HPDE6-E6E7 (cell line): ENCODE measurements around the gene SRCAP.

Experiments used
- DNase-seq: peaks from one replicate; pipeline ENCODE4 v3.0.0; 2011; ENCODE audit warnings: missing footprints; ENCODE audit errors: extremely low spot score

SRCAP gene

DNA sequence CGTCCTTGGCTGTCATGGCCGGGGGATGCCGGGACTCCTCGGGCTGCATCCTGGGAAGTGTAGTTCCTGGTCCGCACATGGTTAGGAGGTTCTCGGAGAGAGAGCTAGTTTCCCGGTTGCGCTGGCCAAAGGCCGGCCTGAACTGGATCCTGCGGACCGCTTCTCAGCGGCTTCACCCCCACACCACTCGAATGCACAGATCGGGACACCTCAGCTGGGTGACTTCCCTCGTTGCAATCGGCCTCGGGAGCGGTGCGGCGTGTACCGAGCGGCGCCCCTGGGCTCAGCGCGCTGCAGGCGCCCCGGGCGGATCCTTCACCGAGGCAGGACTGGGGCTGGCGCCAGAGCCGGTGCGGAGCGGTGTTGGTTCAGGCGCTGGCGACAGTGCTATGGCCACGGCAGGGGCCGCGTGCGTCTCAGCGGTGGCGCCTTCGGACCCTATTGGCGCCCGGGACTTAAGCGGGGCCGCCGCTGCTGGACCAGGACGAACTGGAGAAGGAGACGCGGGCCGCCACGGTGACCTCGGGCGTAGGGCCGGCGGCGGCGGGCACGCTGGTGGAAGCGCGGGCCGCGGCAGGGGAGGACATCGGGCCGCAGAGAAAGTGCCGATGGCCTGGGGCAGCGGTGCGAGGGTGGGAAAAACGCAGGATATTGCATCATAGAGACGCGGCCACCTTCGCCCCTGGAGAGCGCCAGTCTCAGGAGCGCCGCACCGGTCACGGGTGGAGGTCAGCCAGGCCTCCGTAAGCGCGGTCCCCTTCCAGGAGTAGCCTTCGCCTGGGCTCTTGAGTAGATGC is 76.6 kb downstream of the SRCAP start:
- DNase-seq = peak; percentile 91

DNA sequence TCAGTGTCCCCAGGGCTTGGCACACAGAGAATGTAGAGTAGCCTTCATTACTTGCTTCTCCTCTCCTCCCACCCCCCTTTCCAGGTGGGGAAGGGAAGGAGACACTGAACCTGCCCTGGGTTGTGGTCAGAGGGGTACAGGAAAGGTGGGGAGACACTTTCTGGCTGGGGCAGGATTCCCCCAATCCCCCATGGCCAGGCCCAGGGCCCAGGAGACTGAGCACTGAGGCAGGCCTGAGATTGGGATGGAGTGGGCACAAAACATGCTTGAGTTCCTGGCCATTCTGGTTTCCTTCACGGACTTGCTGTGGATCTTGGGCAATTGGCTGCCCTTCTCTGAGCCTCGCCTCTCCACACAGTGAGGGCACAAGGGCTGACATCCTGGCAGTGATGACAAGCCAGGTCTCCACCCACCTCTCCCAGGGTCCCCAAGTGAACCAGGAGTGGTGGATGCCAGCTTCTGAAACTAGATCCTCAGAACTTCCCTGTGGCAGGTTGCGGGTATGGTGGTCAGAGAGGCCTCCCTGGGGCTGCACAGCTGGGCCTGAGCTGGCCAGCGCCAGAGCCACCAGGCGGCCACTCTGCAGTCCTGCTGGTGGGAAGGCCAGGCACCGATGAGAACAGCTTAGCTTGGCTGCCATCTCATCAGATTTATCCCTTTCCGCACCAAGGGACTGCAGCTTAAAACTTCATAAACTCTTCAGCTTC is 78.8 kb downstream of the SRCAP start:
- DNase-seq = no peak

DNA sequence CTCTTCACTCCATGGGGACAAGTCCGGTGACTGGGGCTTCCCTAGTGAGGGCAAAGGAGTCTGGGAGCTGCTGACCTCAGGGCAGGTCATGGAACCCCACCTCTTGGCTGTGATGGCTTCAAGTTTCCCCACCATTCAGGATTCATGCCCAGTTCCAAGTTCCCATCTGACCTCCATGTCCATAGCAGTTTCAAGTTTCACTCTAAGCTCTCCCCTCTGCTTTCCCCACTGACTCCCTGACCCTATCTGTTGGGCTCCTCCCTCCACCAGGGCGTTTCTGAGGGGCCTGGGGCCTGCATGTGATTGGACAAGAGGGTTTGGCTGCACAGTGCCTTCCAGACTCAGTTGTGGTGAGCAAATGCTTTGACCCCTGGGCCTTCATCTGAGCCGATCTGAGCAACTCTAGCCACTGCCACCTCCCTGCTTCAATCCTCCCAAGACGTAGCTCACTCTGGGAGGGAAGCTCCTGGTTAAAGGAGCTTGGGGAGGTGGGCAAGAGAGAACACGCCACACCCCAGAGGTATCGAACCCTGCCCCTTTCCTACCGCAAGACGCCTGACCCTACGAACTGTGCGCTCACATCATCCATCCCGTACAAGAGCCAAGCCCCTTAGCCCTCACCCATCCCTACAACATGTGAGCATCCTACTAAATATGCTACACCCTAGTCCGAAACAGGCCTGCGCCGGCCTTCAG is 79.7 kb downstream of the SRCAP start:
- no peak for DNase-seq

DNA sequence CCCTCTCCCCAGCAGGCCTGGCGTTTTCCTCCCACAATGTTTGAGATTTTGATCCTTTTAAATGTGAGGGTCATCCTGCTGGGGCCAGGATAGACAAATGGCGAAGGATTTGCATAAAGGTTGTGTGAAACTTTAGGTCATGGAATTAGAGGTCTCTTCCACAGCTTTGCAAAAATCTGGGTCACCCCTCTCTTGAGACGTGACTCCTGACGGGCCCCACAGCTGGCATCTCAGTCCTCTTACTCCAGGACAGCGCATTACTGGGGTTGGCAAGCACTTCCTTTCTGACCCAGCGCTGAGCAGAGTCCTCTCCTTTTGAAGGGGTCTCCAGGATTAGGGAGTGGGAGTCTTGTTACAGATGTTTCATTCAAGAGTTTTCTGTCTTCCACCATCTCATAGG is 80.6 kb downstream of the SRCAP start:
- no peak for DNase-seq

DNA sequence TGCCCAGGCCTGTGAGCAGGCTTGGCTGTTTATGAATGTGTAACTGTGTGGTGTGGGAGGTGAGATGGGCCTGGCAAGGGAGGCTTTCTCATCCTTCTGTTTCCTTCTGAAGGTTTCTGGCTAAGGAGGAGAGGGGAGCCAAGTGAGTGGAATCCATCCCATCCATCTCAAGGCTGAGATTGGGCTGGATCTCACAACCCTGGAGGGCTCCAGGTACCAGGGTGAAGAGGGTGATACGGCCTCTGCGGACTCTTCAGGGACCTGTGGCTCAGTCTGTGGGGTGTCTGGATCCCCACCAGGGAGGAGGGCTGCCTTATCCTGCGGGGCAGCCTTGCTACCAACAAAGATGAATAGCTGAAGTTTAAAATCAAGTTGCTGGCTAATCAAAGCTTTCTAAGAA is 81.0 kb downstream of the SRCAP start:
- DNase-seq = no peak

DNA sequence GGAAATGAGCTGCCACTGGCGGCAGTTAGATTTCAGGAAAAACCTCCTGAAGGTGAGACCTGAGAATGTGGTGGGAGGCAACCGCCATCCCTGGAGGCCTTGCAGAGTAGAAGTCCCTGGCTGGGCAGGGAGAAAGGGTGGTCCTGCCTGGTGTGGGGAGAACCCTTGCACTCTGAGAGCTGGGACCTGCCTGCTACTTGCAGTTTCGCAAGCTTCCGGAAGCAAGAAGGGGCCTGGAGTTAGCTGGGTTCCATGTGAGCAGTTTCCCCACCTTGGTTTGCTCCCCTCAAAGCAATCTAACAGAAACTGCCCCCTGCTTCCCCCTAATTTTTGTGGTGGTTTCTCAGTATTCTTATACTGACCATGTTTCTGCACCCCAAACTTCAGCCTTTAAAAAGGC is 81.6 kb downstream of the SRCAP start:
- DNase-seq = no peak

DNA sequence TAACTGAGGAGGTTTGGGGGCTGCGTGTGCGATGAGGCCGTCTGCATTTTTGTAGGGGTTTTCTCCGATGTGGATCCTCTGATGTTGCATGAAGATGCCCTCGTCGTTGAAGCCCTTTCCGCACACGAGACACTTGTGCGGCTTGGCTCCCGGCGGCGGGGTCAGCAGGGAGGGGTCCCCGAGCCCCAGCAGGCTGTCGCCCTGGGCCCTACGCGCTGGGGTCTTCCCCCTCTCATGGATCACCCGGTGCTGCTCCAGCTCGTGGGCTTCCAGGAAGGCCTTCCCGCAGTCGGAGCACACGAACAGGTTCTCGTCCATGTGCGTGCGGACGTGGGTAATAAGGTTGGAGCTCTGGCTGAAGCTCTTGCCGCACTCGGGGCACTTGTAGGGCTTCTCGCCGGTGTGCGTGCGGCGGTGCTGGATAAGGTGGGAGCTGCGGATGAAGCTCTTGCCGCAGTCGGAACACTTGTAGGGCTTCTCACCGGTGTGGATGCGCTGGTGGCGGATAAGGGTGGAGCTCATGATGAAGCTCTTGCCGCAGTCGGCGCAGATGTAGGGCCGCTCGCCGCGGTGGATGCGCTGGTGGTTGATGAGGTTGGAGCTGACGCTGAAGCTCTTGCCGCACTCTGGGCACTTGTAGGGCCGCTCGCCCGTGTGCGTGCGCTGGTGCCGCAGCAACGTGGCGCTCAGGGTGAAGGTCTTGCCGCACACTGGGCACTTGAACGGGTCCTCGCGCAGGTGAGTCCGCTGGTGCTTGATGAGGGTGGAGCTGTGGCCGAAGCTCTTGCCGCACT is 83.7 kb downstream of the SRCAP start:
- DNase-seq = no peak

DNA sequence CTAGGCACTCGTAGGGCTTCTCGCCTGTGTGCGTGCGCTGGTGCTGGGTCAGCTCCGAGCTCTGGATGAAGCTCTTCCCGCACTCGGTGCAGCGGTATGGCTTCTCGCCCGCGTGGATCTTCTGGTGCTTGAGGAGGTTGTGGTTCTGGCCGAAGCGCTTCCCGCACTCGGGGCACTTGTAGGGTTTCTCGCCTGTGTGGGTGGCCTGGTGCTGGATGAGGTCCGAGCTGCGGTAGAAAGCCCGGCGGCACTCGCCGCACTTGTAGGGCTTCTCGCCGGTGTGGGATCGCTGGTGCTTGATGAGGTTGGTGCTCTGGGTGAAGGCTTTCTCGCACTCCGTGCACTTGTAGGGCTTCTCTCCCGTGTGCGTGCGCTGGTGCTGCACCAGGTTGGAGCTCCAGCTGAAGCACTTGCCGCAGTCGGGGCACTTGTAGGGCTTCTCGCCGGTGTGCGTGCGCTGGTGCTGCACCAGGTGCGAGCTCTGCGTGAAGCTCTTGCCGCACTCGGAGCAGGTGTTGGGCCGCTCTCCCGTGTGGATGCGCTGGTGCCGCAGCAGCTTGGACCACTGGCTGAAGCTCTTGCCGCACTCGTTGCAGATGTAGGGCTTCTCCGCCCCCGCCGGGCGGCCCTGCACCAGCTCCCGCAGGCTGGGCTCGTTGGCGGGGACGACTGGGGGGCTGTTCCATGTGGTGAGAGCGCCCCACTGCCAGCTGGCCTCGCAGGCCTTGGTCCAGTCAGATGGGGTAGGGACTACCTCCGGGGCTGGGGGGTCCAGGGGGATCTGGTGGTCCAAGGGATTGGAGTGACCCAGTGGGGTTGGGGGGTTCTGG is 84.5 kb downstream of the SRCAP start:
- DNase-seq = no peak

DNA sequence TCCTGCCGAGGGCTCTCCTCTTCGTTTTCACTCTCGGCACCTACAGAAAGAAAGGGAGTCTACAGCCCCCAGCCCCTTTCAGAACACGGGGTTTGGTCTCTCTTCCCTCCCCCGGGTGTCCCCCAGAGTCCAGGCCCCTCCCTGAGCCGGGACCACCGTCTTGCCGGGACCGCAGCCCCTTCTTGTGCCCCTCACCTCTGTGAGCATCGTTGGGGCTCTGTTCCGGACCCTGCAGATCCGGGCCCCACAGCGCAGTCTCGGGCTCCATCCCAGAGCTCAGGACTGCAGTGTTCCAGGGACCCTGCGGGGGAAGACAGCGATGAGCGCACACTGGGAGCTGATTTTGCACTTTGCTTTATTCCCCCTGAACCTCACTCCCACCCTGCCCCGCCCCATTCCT is 85.2 kb downstream of the SRCAP start:
- no peak for DNase-seq

DNA sequence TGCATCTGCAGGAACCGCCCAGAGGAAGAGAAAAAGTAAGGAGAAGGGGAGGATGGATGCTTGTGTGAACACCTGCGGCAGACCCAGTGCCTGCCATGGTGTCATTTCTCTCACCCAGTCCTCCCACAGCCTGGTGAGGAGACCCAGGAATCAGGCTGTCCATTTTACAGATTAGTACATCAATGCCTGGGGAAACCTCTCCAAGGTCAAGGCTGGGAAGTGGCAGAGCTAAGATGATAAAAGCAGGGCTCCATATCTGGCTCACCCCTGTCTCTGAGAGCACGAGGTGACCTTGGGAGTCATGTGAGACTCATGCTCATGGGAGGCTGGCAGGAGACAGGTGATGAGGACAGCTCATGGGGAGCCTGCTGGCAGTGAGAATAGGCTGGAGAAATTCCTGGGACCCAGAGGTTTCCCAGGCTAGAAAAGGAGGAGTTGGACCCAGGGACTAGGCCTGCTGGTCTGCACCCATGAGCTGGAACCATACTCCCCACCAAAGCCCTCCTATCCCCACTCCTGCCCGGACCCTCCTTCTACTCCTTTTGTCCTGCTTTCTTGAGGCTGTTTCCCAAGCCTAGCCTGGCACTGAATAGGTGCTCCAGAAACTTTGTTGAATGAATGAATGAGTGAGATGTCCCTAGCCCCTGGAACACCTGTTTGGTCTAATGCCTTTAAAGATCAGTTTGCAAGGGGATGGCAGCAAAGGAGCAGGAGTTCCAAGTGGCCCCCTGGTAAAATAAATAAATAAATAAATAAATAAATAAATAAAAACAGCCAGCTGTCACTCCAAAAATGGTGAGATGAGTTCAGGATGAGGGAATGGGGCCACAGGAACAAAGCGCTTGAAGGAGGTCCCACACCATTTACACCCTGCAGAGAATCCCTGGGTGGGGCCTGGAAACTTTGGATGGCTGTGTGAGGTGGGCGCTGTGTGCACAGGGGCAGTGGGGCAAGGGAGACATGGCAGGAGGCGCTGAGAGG is 86.4 kb downstream of the SRCAP start:
- DNase-seq = no peak

DNA sequence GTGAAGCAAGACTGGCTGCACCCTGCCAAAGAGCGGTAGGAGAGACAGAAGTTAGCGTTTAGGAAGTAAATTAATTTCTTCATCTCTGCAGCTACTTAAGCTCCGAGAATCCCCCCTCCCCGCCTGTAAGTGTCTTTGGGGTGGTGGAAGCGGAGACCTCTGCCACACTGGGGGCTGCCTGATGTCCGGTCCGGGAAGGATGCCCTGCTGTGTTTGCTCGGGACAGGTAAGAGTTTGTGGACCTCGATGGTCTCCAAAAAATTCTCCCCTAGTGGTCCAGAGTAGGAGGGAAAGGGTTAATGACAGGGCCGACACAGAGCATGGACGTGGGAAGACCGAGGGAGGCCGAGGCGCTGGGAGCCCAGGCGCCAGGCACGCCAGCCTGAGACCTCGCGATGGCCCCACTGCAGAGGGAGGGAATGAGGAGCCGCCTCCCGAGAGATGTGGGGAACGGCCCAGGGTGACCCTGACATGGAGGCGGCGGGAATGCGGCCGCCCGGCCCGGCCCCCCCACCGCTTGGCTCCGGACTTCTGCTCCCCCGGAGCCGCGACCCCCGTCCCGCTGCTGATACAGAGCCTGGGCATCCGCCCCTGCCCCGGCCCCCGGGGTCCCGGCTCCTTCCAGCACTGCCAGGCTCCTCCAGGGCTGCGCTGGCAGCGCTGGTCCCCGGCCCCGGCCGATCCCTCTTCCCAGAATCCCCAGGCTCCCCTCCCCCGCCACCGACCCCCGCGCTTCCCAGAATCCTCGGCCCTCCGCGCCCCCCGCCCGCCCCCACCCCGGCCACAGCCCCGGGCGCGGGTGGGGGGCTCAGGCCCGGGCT is 87.4 kb downstream of the SRCAP start:
- DNase-seq = peak; percentile 69

DNA sequence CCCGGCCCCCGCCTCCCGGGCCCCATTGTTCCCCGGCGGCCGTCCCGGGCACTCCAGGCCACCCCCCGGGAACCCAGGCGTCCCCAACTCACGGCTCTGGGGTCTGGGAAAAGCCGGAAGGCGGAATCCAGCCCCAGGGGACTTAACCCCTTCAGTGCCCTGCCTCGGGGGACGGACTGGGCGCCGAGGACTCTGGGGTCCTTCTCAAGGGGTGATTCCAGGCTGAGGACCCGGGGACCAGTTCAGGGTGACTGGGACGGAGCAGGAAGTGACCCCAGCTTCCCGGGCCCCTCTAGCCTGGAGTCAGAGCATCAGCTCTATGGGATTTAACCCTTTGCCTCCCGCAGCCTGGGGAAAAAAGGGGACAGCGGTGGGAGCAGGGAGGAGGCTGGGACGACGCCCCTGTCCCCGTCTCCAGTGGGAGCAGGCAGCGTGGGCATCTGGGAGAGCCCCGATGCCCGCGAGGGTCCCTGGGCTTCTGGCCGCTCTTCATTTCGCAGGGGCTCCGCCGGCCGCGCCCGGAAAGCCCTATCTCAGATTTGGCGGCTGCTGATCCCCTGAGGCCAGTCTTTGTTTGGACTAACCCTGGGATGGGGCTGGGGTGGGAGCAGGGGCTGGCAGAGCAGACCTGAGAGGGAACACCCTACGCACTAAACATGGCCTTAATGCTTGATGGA is 88.1 kb downstream of the SRCAP start, which contains the start of gene ZNF629:
TSS of gene ZNF629 (minus strand) at position 270 of the 677 bp plus-strand sequence. CDS start 2,723 bp downstream, outside the sequence.
- no peak for DNase-seq

DNA sequence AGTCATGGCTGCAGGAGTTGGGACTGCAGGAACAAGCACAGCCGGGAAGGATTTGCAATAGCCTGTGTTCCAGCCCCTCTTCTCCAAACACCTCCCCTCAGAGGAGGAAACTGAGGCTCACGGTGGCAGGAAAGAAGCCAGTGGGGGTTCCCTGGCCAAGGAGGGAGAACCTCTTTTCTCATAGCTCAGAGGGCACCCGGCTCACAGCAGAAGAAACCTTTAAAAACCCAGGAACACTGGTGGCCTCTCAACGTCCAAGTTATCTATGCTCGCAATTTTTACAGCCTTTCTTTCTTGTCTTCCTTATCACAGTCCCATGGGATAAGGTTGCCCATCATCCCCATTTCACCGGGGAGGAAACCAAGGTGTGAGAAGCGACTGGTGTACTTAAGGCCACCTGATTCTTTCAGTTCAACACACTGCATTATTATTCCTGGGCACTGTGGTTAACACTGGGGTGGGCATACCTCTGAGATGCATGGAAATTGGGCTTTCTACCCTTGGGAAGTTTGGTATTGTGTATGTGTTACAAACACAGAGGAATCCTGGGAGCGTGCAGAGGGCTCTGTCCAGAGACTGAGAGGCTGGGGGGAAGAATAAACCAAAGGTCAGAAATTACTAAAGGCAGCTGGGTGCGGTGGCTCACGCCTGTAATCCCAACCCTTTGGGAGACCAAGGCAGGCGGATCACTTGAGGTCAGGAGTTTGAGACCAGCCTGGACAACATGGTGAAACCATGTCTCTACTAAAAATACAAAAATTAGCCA is 88.8 kb downstream of the SRCAP start:
- no peak for DNase-seq
